SW480 (cell line): Measurements from ENCODE around the gene LMTK3.

Experiments
- DNase-seq: peaks from one replicate; pipeline ENCODE4 v3.0.0-alpha.2; 2016; ENCODE audit warnings: low spot score

LMTK3 gene

GRCh38 chr19:48511800-48512503 lies at the start of gene LMTK3:
TSS of gene LMTK3 (minus strand) at chr19:48511835. CDS start at chr19:48511576, 259 bp downstream.
- DNase-seq: no peak

DNA sequence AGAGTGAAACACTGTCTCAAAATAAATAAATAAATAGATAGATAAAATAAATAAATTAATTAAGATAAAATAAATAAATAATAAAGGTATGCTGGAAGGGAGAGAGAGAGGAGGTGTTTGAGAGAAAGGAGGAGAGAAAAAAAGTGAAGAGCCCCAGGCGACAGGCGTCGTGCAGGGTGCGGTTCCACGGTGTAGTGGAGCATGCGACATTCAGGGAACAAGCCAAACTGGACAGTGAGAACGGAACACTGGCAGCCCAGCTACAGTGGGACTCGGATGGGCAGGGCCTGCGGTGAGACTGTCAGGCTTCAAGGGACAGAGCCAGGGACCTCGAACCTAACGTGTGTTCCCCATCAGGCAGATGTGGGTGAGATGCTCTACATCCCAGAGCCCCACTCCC lies 49.8 kb upstream of the LMTK3 start:
- no peak for DNase-seq

DNA sequence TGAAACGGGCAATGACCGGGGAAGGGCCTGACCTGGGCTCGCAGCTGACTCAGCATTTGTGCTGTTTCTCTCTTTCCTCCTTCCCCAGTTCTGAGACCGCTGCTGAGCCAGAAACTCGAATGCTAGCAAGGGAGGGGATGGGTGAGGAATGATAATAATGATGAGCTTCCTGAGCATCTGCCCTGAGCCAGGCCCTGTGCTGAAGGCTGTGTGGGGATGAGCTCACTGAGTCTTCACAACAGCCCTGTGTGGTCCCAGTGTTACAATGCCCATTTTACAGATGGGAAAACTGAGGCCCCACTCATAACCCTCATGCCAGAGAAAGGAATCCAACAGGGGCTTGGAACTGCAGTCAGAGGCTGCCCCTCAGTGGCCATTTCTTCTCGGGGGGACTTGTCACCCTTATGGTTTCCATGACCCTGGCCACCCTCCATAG lies 48.5 kb upstream of the LMTK3 start:
- DNase-seq: no peak

DNA sequence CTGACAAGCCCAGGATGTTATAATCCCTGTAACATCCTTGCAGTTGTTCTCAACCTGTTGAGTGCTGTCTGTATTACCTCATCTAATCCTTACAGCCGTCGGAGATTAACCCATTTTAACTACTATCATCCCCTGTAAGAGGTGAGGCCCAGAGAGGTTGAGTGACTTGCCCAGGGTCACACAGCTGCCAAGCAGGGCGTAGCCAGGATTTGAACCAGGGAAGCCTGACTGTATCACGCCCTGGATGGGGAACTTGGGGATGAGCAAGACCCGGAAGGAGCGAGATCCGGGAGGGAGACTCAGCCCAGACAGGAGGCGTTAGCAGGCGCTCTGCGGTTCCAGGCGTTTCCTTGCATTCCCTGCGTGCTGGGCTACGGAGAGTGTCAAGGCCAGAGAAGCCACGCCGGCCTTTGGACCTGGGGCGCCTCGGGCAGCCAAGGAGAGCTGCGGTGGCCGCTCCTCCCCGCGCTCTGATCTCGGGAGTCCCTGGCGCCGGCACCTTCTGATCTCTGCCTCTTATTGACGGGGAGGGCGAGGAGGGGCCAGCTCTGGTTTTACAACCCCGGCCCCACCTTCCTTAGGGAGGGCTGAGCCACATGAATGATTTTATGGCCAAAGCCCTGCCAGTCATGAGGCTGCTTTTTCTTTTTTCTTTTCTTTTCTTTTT lies 46.5 kb upstream of the LMTK3 start:
- DNase-seq: peak; percentile 99

GRCh38 chr19:48556825-48557224 lies 45.2 kb upstream of the LMTK3 start:
- DNase-seq: no peak

- peak; percentile 74 for DNase-seq
These were observed 44.5 kb upstream of the LMTK3 start for GRCh38 chr19:48556163-48556562.

- peak; percentile 64 for DNase-seq
These were observed 42.9 kb upstream of the LMTK3 start for GRCh38 chr19:48554385-48555091.

- peak; percentile 75 for DNase-seq
These were observed 42.2 kb upstream of the LMTK3 start for GRCh38 chr19:48553676-48554384.

DNA sequence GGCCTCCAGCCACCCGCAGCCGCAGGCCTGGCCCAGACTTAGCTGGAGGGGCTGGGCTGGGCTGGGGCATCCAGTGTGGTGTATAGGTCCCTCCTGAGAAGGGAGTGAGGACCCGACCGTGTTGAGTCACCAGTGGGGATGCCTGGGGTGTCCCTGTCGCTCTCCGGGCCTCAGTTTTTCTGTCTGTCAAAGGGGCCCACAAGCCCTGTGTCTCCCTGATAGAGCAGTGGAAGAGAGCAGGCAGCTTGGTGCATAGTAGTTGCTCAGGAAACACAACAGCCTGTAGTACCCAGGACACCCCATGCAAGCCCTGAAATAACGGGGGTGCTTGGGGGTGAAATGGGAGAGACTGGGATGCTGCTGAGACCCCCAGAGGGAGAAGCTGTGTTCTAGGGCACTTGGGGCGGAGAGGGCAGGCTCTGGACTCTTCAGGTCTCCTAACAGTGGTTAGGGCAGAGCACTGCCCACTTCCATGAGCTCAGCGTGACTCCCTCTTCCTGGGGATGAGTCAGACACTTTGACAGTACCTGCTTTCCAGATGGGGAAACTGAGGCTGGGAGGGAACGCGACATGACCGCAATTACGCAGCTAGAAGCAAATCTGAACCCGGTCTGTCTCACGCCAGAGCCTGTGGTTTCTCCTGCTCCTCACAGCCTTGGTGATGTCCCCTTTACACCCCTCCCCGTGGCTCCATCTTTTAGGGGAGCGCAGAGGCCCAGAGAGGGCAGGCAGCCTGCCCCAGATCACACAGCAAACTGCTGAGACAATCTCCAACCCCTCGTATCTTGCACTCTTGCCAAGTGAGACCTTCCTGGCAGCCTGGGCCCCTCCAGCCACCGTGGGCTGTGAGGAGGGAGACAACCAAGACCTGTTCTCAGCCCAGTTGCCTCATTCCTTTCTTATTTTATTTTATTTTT lies 41.0 kb upstream of the LMTK3 start:
- no peak for DNase-seq

DNA sequence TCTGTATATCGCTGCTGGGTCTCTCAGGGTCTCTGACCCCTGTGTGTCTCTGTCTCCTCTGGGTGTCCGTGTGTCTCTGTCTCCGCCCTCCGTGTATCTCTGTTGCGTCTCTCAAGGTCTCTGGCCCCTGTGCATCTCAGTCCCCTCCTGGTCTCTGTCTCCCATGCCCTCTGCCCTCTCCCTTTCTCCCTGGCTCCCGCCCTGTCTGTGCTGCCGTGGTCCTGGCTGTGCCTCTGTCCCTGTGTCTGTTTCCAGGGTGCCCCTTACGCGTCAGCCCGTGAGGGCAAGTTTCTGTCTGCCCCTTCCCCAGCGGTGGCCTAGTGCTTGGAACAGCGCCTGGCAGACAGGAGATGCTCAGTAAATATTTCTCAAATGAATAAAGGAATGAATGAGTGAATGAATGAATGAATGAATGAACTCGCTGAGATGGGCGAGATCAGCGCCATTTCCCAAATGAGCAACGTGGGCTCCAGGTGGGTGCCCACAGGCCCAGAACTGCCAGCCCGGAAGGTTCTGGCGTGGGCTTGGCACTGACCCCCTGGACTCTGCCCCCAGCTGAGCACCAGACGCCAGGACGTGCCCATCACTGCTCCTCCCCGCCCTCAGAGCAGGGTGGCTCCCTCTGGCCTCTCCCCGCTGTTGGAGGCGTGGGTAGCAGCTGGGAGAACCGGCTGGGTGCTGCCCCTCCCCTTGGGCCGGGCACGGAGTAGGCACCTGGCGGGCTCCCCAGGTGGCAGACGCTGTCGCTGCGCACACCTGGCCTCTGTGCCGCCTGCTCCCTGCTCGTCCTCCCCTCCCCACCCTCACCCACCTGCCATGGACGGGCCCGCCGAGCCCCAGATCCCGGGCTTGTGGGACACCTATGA lies 40.0 kb upstream of the LMTK3 start, which contains the start of gene SULT2B1:
Gene SULT2B1 (plus strand): TSS at position 736 of the 866 bp plus-strand sequence. CDS start 81 bp downstream, at position 817.
- peak; percentile 89 for DNase-seq

DNA sequence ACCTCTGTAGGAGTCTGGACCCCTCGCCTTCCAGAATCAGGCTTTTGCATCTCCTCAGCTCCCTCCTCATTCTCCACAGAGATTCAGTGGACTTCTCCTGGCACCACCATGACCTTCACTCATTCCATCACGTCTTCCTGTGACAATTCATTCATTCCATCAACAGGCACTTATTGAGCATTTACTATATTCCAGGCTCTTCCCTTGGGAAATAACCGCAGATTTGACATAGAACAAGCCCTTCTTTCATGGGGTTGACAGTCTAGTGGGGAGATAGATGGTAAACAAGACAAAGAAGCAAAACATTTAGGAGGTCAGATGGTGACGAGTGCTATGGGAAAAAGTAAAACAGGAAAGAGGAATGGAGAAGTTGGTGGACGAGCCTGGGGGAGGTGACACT lies 37.7 kb upstream of the LMTK3 start:
- DNase-seq: no peak

DNA sequence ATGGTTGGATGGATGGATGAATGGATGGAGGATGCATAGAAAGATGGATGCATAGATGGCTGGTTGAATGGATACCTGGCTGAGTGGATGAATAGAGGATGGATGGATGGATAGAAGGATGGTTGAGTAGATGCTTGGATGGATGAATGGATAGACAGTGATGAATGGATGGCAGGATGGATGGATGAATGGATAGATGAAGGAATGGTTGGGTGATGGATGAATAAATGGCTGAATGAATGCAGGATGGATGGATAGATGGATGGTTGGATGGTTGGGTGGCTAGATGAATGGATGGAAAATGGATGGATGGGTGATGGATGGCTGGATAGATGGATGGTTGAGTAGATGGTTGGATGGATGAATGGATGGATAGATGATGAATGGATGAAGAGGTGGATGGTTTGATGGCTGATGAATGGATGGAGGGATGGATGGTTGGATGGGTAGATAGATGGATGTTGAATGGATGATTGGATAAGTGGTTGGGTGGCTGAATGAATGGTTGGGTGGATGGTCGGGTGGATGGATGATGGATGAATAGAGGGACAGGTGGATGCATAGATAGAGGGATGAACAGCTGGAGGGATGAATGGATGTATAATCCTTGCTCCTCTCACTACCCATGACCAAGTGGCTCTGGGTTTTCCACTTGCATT lies 36.7 kb upstream of the LMTK3 start:
- no peak for DNase-seq

DNA sequence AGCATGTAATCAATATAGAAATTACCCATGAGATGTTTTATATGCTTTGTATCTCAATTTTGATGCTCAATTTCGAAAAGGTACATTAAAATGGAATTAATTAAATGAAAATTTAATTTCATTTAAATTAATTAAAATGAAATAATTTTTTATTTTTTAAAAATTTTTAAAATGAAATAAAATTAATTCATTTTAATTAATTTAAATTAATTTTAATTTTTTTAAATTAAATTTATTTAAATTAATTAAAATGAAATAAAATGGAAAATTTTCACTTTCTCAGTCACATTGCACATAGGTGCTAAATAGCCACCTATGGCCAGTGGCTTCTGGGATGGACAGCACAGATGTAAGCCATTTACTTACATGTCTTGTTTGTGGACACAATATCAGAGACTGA lies 36.1 kb upstream of the LMTK3 start:
- no peak for DNase-seq

DNA sequence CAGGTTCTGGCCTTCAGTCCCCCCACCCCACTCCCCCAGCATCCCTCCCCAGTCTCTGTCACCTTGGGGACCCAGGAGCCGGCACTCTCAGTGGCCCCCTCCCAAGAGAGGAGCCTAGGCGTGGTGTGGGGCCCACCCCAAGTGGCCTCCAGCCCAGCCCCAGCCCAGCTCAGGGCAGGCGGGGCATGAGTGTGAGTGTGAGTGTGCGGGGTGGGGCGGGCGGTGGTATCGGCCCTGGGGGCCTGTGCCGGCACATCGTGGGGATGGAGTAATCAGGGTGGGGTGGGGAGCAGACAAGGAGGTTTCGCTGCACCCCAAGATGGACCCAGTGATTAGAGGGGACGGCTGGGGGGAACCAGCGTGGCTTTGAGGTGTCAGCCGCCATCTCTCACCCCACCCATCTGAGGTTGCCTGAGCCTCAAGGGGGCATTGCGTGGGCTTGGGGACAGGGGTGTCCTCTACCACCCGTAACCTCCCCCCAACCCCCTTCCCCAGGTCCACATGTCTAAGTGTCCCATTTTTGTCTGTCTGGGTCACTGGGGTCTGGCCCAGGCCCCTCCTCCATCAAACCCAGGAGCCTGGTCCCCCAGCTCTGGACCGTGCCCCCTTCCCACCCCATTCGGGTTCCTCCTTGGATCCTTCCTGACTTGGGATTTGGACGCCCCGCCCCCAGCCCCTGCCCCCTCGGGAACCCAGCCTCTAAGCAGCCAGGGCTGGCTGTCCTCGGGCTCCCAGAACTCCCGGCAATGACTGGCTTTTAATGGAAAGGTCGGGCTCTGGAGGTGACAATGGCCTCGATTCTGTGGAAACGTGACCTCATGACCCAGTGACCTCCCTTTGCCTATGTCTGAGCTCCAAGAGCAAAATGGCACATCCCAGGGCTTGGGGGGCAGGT lies 33.5 kb upstream of the LMTK3 start:
- no peak for DNase-seq

DNA sequence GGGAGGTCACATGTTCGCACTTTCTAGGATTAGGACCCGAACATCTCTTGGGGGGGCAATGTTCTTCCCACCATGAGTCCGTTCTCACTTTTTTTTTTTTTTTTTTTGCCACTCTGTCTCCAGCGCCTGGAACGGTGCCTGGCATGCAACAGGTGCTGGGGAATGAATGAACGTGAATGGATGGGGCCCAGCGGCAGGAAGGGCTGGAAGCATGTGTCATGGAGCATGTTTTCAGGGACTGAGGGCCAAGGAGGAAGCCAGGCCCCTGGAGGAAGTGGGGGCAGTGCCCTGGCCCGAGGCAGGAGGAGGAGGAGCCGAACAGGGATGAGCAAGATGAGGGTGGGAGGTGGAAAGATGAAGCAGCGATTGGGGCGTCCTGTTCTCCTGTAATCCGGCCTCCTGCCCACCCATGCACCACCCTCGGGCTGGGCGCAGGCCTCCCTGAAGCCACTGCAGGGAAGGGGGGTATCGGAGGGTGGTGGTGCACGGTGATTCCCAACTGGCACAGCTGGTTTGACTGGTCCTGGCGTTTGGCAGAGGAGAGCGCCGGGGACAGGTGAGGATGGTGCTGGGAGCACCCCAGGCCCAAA lies 31.6 kb upstream of the LMTK3 start:
- peak; percentile 54 for DNase-seq

DNA sequence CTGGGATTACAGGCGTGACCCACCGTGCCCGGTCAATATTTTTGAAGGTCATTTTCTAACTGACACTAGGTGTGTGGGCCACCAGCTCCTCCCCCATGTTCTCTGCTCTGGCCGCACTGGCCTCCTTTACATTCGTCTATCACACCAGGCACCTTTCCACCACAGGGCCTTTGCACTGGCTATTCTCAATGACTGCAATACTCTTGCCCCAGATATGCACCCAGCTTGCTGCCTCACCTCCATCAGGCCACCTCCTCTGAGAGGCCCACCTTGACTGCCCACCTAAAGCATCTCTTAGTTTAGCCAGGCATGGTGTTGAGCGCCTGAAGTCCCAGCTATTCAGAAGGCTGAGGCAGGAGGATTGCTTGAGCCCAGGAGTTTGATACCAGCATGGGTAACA lies 30.2 kb upstream of the LMTK3 start:
- no peak for DNase-seq

DNA sequence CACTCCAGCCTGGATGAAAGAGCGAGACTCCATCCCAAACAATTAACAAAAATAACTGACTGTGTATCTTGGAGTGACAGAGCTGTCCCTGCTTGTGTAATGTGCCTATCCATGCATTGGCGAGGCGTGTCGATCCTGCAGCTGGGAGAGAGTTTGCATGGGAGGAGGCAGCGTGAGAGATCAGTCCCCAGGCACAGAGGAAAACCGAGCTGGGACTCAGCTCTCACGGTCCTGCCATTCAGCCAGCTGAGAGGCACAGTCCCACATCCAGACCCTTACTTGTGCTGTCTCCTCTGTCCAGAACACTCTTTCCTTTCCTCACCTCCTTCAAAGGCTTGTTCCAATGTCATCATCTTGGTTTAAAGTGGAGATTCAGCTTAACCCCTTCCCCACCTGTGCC lies 28.5 kb upstream of the LMTK3 start:
- DNase-seq: no peak

- peak; percentile 52 for DNase-seq
These were observed 28.0 kb upstream of the LMTK3 start for GRCh38 chr19:48539503-48540096.
